ENCODE measurements around the gene DEGS2. TPM values are rescaled to one million over a fixed set of nuclear protein-coding genes. Genes with fewer than 3 reads are reported as not detected.

DEGS2 gene
- total and polyA plus RNA-seq, 2 experiments from 2014 or later: 1.4 TPM; not detected in 1

- WGBS, 2 experiments (ENCODE audit: low coverage in 1 of 2, low lambda C conversion rate in 2 of 2, missing lambda C conversion rate in 2 of 2): 83 to 87% methylated on average over 26 to 29 of the region's 29 CpGs
- no peak overlapping the region for H2AFZ ChIP-seq
- H3K9me3 ChIP-seq (ENCODE audit: low read depth): no peaks in the 10 kb centered on the region
These were observed 12.8 kb downstream of the DEGS2 start for GRCh38 chr14:100146531-100147091.

GRCh38 chr14:100145682-100146464 is 13.6 kb downstream of the DEGS2 start:
- WGBS, 2 experiments (ENCODE audit: low coverage in 1 of 2, low lambda C conversion rate in 2 of 2, missing lambda C conversion rate in 2 of 2): 82 to 90% methylated on average over 26 to 27 of the region's 27 CpGs
- Histone ChIP-seq H3K36me3 (ENCODE audit: low read depth) (no peaks in the 10 kb centered on the region), H3K79me2 (ENCODE audit: insufficient read depth) (no peaks in the 10 kb centered on the region), H3K27me3 (replicated peaks; ENCODE audit: insufficient read depth) (no peaks in the 10 kb centered on the region), H3K4me2 (ENCODE audit: unreplicated experiment) (no peak overlapping the region), H3F3A (ENCODE audit: insufficient read depth) (no peaks in the 10 kb centered on the region), H4K20me1 (ENCODE audit: insufficient read depth) (no peaks in the 10 kb centered on the region), H3K4me3 (no peak overlapping the region), H3K27ac (no peak overlapping the region), H3K9me3 (ENCODE audit: low read depth) (no peaks in the 10 kb centered on the region), H3K9ac (no peak overlapping the region), H2AFZ (no peak overlapping the region), H3K4me1 (ENCODE audit: insufficient read depth) (no peaks in the 10 kb centered on the region), H3K9me2 (ENCODE audit: insufficient read depth) (no peaks in the 10 kb centered on the region)
- in situ Hi-C loops (cut with MboI): no loop called here
- no peak for DNase-seq
- TF ChIP-seq EZH2phosphoT487 (IDR thresholded peaks at IDR 0.05; ENCODE audit: insufficient read depth, low read depth) (no peak), EZH2 (IDR thresholded peaks at IDR 0.05; ENCODE audit: insufficient read depth, poor library complexity, severe bottlenecking) (no peak)

More at GRCh38 chr14:100146531-100147091, 12.8 kb downstream of the DEGS2 start:
- H3K36me3 ChIP-seq (ENCODE audit: low read depth): no peaks in the 10 kb centered on the region
- H3K9me2 ChIP-seq (ENCODE audit: insufficient read depth): no peaks in the 10 kb centered on the region
- in situ Hi-C loops (cut with MboI): no loop called here
- H3F3A ChIP-seq (ENCODE audit: insufficient read depth): no peaks in the 10 kb centered on the region
- H4K20me1 ChIP-seq (ENCODE audit: insufficient read depth): no peaks in the 10 kb centered on the region
- no peaks in the 10 kb centered on the region for H3K79me2 ChIP-seq (ENCODE audit: insufficient read depth)
- no peak overlapping the region for H3K4me2 ChIP-seq (ENCODE audit: unreplicated experiment)
- no peaks in the 10 kb centered on the region for H3K4me1 ChIP-seq (ENCODE audit: insufficient read depth)
- H3K9ac ChIP-seq: no peak overlapping the region
- H3K27me3 ChIP-seq (replicated peaks; ENCODE audit: insufficient read depth): no peaks in the 10 kb centered on the region
- no peak for DNase-seq
- H3K4me3 ChIP-seq: no peak overlapping the region
- no peak overlapping the region for H3K27ac ChIP-seq
- TF ChIP-seq EZH2 (IDR thresholded peaks at IDR 0.05; ENCODE audit: insufficient read depth, poor library complexity, severe bottlenecking): no peak
- no peak for TF ChIP-seq EZH2phosphoT487 (IDR thresholded peaks at IDR 0.05; ENCODE audit: insufficient read depth, low read depth)

GRCh38 chr14:100144996-100145646 is 14.3 kb downstream of the DEGS2 start:
- Histone ChIP-seq H3K4me2 (ENCODE audit: unreplicated experiment) (no peak overlapping the region), H3F3A (ENCODE audit: insufficient read depth) (no peaks in the 10 kb centered on the region), H3K9ac (no peak overlapping the region), H3K79me2 (ENCODE audit: insufficient read depth) (no peaks in the 10 kb centered on the region), H3K4me3 (no peak overlapping the region), H3K27me3 (replicated peaks; ENCODE audit: insufficient read depth) (no peaks in the 10 kb centered on the region), H3K4me1 (ENCODE audit: insufficient read depth) (no peaks in the 10 kb centered on the region), H3K9me2 (ENCODE audit: insufficient read depth) (no peaks in the 10 kb centered on the region), H3K27ac (no peak overlapping the region), H4K20me1 (ENCODE audit: insufficient read depth) (no peaks in the 10 kb centered on the region), H3K36me3 (ENCODE audit: low read depth) (no peaks in the 10 kb centered on the region), H3K9me3 (ENCODE audit: low read depth) (no peaks in the 10 kb centered on the region), H2AFZ (no peak overlapping the region)
- WGBS, 2 experiments (ENCODE audit: low coverage in 1 of 2, low lambda C conversion rate in 2 of 2, missing lambda C conversion rate in 2 of 2): 86 to 87% methylated on average over 18 of the region's 18 CpGs
- TF ChIP-seq EZH2phosphoT487 (IDR thresholded peaks at IDR 0.05; ENCODE audit: insufficient read depth, low read depth) (no peak), EZH2 (IDR thresholded peaks at IDR 0.05; ENCODE audit: insufficient read depth, poor library complexity, severe bottlenecking) (no peak)
- in situ Hi-C loops (cut with MboI): no loop called here
- DNase-seq: no peak

- no peak overlapping the region for H3K4me2 ChIP-seq (ENCODE audit: unreplicated experiment)
- no peaks in the 10 kb centered on the region for H3K9me2 ChIP-seq (ENCODE audit: insufficient read depth)
- no peaks in the 10 kb centered on the region for H3K36me3 ChIP-seq (ENCODE audit: low read depth)
- H3K9me3 ChIP-seq (ENCODE audit: low read depth): no peaks in the 10 kb centered on the region
- no peaks in the 10 kb centered on the region for H3K27me3 ChIP-seq (replicated peaks; ENCODE audit: insufficient read depth)
- H3K27ac ChIP-seq: no peak overlapping the region
- H3K79me2 ChIP-seq (ENCODE audit: insufficient read depth): no peaks in the 10 kb centered on the region
- no peak overlapping the region for H2AFZ ChIP-seq
- in situ Hi-C loops (cut with MboI): no loop called here
- no peak for TF ChIP-seq EZH2phosphoT487 (IDR thresholded peaks at IDR 0.05; ENCODE audit: insufficient read depth, low read depth)
- TF ChIP-seq EZH2 (IDR thresholded peaks at IDR 0.05; ENCODE audit: insufficient read depth, poor library complexity, severe bottlenecking): no peak
- DNase-seq: no peak
- no peaks in the 10 kb centered on the region for H4K20me1 ChIP-seq (ENCODE audit: insufficient read depth)
- no peak overlapping the region for H3K9ac ChIP-seq
- H3F3A ChIP-seq (ENCODE audit: insufficient read depth): no peaks in the 10 kb centered on the region
- 24 to 35% methylated on average over 3 to 4 of the region's 4 CpGs for WGBS, 2 experiments (ENCODE audit: low coverage in 1 of 2, low lambda C conversion rate in 2 of 2, missing lambda C conversion rate in 2 of 2)
- H3K4me1 ChIP-seq (ENCODE audit: insufficient read depth): no peaks in the 10 kb centered on the region
- no peak overlapping the region for H3K4me3 ChIP-seq
These were observed 14.8 kb downstream of the DEGS2 start for GRCh38 chr14:100144645-100144995.
